Measurements from ENCODE around the gene AP5B1. TPM values are rescaled to one million over a fixed set of nuclear protein-coding genes. Genes with fewer than 3 reads are reported as not detected.

Gene AP5B1
- total RNA-seq, 1 experiment from 2014 or later: 19.5 TPM

DNA sequence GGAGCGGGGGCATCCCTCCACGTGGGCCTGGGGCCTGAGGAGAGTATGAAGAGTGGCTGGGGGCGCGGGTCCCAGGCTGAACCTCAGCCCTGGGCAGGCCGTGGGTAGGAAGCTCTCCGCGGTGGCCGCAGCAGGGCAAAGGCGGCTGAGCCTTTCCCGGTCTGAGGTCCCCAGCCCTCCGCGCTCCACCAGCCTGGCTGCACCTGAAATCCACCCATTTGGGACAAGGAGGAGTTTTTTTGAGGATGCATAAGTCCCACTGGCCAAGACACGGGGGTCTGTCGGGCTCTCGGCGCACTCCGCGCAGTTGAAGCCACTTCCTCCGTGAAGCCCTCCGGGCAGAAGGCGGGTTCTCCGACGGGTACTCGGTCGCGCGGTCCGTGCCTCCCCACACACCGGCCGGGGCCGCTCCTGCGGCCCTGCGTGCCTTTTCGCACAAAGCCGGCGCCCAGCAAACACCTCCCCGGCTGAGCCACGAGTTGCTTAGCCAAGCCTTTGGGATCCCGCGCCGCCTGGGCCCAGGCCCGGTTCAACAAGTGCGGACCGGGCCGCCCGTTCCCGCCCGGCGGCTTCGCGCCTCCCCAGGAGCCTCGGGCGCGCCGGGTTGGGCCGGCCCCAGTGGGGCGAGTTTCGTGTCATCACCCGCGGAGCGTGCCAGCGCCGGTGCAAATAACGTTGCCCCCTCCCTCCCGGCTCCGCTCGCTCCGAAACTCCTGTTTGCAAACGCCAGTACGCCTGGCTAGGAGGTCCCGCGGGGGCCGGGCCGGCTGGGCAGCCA, 5.4 kb upstream of the AP5B1 start:
- ChIA-PET POLR2A (interaction anchor here (0.6 to 1.0 kb wide), 5 partner anchors 34 to 373 kb away, joined by 3 to 6 read pairs (median 4); no protein-coding TSS in a partner anchor), CTCF (no interaction called here), RAD21 (ENCODE audit: low non-redundant PET in 1 of 2, low total read pairs in 2 of 2, uncharacterized antibody in 2 of 2, unreplicated experiment in 2 of 2) (interaction anchor here in 1 of 2 experiments (0.6 kb wide), 1 partner anchor 19 kb away, joined by 4 read pairs; no protein-coding TSS in a partner anchor)
- peaks cover 48 to 81% of the 10 kb centered on the region in 2 experiments for H3K4me1 ChIP-seq (ENCODE audit: control insufficient read depth in 1 of 2, insufficient read depth in 2 of 2, low read length in 2 of 2)
- DNase-seq (ENCODE audit: low read depth, low spot score) (no peak), ATAC-seq (peak; percentile 41)
- H3K36me3 ChIP-seq (ENCODE audit: control insufficient read depth in 1 of 2, insufficient read depth in 2 of 2, low read length in 2 of 2): no peaks in the 10 kb centered on the region
- H3K4me2 ChIP-seq (ENCODE audit: low read length): peak overlapping the region; percentile 94
- no TSS peak for BruUV-seq (replicated peaks)
- H3K27ac ChIP-seq (ENCODE audit: low read depth, low read length): peak overlapping the region; percentile 13; the same call in 1 of the 2 replicates
- H3K4me3 ChIP-seq (replicated peaks in 1 of 2; ENCODE audit: low read depth in 1 of 2, low read length in 2 of 2): peak overlapping the region; percentile 15 to 36
- intact Hi-C loops (cut with micrococcal nuclease): no loop called here
- peaks cover 35% of the 10 kb centered on the region for H3K79me2 ChIP-seq (ENCODE audit: insufficient read depth, low read length)
- H3K9ac ChIP-seq (ENCODE audit: low read length): no peak overlapping the region
- no peaks in the 10 kb centered on the region for H4K20me1 ChIP-seq (ENCODE audit: insufficient read depth)
- TF ChIP-seq SP1 (IDR thresholded peaks at IDR 0.05; ENCODE audit: low read depth) (no peak), YY1 (IDR thresholded peaks at IDR 0.05; ENCODE audit: extremely low read depth, insufficient replicate concordance, low read depth, low read length) (no peak), FOSL1 (IDR thresholded peaks at IDR 0.05; ENCODE audit: low read depth) (no peak), CBX3 (IDR thresholded peaks at IDR 0.05; ENCODE audit: low read depth) (no peak), ZNF274 (IDR thresholded peaks at IDR 0.05; ENCODE audit: low read depth, low read length) (no peak), ELF1 (IDR thresholded peaks at IDR 0.05; ENCODE audit: borderline replicate concordance, low read depth) (no peak), SIN3A (IDR thresholded peaks at IDR 0.05; ENCODE audit: low read depth) (no peak)
- no peaks in the 10 kb centered on the region for H3K9me2 ChIP-seq (ENCODE audit: insufficient read depth)
- H3K27me3 ChIP-seq (ENCODE audit: insufficient read depth, low read length): no peaks in the 10 kb centered on the region
- H2AFZ ChIP-seq (ENCODE audit: low read depth, low read length, poor library complexity, severe bottlenecking): no peak overlapping the region
- H3K9me3 ChIP-seq (ENCODE audit: control insufficient read depth in 1 of 2, insufficient read depth in 1 of 2, low read depth in 1 of 2, low read length in 2 of 2): no peaks in the 10 kb centered on the region

DNA sequence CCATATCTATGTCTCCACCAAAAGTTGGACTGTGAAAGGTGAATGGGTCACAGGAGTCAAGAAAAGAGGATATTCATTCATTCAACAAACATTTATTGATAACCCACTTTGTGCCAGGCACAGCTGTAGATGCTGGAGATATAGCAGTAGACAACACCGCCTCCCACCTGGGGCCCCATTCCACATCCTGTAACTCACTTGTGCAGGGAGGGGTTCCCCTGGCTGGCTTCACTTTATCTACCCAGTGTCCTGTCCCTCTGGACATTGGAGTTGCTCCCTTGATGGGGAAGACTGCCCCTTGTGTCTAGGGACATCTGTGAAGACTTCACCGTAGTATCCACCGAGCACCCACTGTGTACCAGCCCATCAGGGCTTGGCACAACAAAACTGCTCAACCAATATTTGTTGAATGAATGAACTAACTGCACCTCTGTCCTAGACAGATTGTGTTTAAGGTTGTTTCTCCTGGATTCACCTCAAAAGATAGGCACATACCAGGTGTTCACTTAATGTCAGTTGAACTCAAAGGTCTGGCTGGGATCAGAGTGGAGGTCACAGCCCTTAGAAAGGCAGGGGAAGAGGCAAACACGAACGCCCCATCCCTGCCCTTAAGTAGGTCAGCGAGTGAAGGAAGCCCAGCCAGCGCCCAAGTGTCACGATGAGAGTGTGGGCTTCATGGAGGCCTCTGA, 4.7 kb upstream of the AP5B1 start:
- Histone ChIP-seq H3K9me2 (ENCODE audit: insufficient read depth) (no peaks in the 10 kb centered on the region), H3K27me3 (ENCODE audit: insufficient read depth, low read length) (no peaks in the 10 kb centered on the region), H2AFZ (ENCODE audit: low read depth, low read length, poor library complexity, severe bottlenecking) (no peak overlapping the region), H3K27ac (ENCODE audit: low read depth, low read length) (no peak overlapping the region), H3K9me3 (ENCODE audit: control insufficient read depth in 1 of 2, insufficient read depth in 1 of 2, low read depth in 1 of 2, low read length in 2 of 2) (no peaks in the 10 kb centered on the region), H3K4me3 (replicated peaks in 1 of 2; ENCODE audit: low read depth in 1 of 2, low read length in 2 of 2) (no peak overlapping the region), H3K9ac (ENCODE audit: low read length) (no peak overlapping the region), H3K4me1 (ENCODE audit: control insufficient read depth in 1 of 2, insufficient read depth in 2 of 2, low read length in 2 of 2) (peaks cover 41 to 74% of the 10 kb centered on the region in 2 experiments), H3K36me3 (ENCODE audit: control insufficient read depth in 1 of 2, insufficient read depth in 2 of 2, low read length in 2 of 2) (no peaks in the 10 kb centered on the region), H4K20me1 (ENCODE audit: insufficient read depth) (no peaks in the 10 kb centered on the region), H3K4me2 (ENCODE audit: low read length) (no peak overlapping the region; the same call in 1 of the 2 replicates), H3K79me2 (ENCODE audit: insufficient read depth, low read length) (peaks cover 29% of the 10 kb centered on the region)
- intact Hi-C loops (cut with micrococcal nuclease): no loop called here
- TF ChIP-seq YY1 (IDR thresholded peaks at IDR 0.05; ENCODE audit: extremely low read depth, insufficient replicate concordance, low read depth, low read length) (no peak), SP1 (IDR thresholded peaks at IDR 0.05; ENCODE audit: low read depth) (no peak), POLR2AphosphoS5 (IDR thresholded peaks at IDR 0.05; ENCODE audit: low read depth, low read length) (no peak), CBX3 (IDR thresholded peaks at IDR 0.05; ENCODE audit: low read depth) (no peak), FOSL1 (IDR thresholded peaks at IDR 0.05; ENCODE audit: low read depth) (no peak)
- TF ChIP-seq, protein P1, sequence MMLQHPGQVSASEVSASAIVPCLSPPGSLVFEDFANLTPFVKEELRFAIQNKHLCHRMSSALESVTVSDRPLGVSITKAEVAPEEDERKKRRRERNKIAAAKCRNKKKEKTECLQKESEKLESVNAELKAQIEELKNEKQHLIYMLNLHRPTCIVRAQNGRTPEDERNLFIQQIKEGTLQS (IDR thresholded peaks at IDR 0.05): no peak
- TF ChIP-seq, protein P2, sequence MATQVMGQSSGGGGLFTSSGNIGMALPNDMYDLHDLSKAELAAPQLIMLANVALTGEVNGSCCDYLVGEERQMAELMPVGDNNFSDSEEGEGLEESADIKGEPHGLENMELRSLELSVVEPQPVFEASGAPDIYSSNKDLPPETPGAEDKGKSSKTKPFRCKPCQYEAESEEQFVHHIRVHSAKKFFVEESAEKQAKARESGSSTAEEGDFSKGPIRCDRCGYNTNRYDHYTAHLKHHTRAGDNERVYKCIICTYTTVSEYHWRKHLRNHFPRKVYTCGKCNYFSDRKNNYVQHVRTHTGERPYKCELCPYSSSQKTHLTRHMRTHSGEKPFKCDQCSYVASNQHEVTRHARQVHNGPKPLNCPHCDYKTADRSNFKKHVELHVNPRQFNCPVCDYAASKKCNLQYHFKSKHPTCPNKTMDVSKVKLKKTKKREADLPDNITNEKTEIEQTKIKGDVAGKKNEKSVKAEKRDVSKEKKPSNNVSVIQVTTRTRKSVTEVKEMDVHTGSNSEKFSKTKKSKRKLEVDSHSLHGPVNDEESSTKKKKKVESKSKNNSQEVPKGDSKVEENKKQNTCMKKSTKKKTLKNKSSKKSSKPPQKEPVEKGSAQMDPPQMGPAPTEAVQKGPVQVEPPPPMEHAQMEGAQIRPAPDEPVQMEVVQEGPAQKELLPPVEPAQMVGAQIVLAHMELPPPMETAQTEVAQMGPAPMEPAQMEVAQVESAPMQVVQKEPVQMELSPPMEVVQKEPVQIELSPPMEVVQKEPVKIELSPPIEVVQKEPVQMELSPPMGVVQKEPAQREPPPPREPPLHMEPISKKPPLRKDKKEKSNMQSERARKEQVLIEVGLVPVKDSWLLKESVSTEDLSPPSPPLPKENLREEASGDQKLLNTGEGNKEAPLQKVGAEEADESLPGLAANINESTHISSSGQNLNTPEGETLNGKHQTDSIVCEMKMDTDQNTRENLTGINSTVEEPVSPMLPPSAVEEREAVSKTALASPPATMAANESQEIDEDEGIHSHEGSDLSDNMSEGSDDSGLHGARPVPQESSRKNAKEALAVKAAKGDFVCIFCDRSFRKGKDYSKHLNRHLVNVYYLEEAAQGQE (IDR thresholded peaks at IDR 0.05; ENCODE audit: low read depth): no peak
- TF ChIP-seq, protein P3, sequence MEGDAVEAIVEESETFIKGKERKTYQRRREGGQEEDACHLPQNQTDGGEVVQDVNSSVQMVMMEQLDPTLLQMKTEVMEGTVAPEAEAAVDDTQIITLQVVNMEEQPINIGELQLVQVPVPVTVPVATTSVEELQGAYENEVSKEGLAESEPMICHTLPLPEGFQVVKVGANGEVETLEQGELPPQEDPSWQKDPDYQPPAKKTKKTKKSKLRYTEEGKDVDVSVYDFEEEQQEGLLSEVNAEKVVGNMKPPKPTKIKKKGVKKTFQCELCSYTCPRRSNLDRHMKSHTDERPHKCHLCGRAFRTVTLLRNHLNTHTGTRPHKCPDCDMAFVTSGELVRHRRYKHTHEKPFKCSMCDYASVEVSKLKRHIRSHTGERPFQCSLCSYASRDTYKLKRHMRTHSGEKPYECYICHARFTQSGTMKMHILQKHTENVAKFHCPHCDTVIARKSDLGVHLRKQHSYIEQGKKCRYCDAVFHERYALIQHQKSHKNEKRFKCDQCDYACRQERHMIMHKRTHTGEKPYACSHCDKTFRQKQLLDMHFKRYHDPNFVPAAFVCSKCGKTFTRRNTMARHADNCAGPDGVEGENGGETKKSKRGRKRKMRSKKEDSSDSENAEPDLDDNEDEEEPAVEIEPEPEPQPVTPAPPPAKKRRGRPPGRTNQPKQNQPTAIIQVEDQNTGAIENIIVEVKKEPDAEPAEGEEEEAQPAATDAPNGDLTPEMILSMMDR (IDR thresholded peaks at IDR 0.05 in 2 of 3, conservative IDR thresholded peaks at IDR 0.05 in 1 of 3; ENCODE audit: borderline replicate concordance in 1 of 3, insufficient read depth in 1 of 3, low read depth in 2 of 3, low read length in 2 of 3): no peak
- BruUV-seq (replicated peaks): no TSS peak
- ATAC-seq: no peak
- no peak for DNase-seq (ENCODE audit: low read depth, low spot score)
- POLR2A ChIA-PET: no interaction called here
- CTCF ChIA-PET: no interaction called here
- RAD21 ChIA-PET (ENCODE audit: low non-redundant PET in 1 of 2, low total read pairs in 2 of 2, uncharacterized antibody in 2 of 2, unreplicated experiment in 2 of 2): no interaction called here

Measured in HCT116 (cell line).